Measurements from ENCODE around the gene PARM1.
"Not testable (repeated sequence)": the region's sequence is repeated elsewhere in the genome, so short reads cannot be mapped to it uniquely, and the experiment has no call there.

Gene PARM1

DNA sequence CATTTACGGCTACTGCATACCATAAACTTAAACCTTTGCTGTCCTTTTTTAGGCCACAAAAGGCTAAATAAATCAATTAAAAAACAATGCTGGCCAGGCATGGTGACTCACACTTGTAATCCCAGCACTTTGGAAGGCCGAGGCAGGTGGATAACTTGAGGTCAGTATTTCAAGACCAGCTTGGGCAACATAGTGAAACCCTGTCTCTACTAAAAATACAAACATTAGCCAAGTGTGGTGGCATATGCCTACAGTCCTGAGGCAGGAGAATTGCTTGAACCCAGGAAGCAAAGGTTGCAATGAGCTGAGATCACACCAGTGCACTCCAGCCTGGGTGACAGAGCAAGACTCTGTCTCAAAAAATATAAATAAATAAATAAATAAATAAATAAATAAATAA is 61.5 kb downstream of the PARM1 start:
- DNase-seq, result not testable (repeated sequence)

DNA sequence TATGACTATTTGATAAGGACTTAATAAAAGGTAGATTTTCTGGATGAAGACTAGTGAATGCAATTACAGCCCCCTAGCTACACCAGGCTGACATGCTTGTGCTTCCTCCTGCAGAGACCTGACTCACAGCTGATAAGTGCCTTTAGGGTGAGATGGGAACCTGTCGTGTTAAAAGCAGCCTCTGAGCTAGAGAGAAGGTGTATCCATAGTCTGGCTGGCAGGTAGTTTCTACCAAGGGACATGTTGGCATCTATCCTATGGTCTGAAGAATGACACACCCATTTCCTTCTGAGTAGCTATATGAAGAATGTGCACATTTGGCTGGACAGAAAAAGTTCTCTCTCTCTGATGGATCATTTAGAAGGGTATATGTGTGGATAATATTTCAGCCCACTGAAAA is 64.1 kb downstream of the PARM1 start:
- no peak for DNase-seq

DNA sequence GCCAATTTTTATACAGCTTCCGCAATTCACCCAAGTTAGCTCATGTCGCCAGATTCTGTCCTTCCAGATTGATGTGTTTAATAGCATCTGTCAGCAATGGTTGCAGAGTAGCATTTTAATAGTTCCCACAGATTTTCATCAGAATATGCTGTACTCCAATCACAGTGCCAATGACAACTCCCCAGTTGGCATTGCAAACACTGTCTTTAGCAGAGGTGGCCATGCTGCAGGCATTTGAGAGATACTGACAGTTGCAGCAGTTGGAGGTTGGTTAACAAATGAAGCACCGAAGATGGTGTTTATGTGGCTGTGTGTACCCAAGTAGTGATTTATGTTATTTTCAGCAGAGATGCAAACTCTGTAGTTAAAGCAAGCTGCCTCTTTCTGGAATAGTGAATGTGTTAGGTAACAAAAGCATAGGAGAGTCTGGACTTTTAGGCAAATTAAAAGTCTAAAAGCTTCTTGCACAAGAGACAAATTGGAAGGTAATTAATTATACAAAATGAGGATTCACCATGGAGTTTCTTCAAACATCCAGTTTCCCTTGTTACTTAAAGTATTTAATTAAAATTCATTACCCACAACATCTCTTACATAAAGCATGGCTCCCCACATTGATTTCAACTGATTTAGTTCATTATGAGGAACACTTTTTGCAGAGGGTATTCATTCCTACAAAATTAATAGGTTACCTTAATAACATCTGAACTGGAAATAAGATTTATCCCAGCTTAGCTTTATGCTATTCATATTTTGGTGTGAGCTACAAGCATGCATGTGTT is 65.2 kb downstream of the PARM1 start:
- DNase-seq, result no peak

DNA sequence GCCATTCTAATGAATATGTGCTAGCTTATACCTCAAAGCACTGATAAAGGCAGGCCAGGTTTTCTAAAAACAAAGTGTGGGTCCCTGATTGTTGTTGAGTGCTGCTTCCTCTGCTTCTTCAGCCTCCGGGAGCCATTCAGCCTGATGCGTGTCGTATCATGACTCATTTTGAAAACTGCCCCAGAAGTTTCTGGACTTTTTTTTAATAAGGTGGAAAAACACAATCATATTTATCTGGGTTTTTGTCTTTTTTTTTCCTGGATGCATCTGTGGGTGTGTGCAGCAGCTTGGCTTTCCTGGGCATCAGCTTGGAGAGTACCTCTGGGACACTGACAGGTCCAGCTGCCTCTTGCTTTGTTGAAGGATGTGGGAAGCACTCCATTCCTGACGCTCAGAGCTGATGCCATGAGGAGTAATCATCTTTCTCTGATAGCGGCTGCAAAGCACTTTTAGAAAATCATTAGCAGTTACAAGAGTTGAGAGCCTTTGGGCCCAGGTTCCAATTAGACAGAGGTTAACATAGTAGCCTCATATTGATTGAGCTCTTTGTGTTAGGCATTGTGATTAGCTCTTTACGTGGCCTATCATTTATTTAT is 66.9 kb downstream of the PARM1 start:
- no peak for DNase-seq

DNA sequence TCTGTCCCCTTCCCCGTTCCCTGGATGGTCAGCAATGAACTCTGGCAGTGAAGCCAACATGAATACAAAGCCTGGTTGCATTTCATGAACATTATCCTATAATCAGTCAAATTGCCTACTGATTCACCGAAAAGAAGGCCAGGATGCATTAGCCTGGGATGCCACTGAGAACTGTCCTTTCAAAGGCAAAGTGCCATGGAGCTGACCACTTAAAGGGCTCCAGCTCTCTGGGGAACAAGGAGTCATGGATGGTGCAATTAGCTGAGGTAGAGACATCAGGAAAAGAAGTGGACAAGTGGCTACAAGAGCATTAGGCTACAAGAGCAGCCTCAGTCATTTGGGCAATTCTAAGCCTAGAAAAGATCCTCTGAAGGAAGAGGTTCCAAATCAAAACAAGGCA is 69.0 kb downstream of the PARM1 start:
- no peak for DNase-seq

DNA sequence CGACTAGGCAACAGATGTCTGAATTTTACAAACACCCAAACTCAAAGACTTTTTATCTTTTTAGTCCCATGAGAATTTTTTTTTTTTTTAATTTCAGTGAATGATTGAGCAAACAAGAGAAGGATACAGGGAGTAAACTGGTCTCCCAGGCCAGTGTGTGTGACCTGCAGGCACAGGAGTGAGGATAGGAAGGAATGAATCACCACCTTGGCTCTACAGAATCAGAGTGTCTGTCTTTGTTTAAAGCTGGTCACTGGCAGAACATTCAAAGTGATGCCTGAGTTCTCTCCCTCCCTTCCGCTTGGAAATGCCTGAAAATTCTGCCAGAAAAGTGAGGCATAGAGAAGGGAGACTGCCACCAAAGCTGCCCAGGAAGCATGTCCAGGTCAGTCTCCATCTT is 69.5 kb downstream of the PARM1 start:
- DNase-seq, result no peak

DNA sequence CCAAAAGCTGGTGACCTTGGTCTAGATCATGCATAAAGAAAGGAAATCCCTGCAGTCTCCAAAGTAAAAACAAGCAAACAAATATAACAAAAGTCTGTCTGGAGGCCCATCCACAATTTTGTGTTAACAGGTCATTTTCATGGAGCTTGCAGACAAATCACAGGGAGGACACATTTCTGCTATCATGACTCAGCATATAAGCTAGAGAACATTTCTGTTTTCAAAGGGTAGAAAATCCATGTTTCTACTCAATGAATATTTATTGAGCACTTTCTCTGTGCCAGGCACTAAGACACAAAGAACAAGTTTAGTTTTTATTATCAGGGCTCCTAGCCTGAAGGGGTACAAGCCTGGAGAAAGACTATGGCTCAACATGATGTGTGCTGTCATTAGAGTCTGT is 71.1 kb downstream of the PARM1 start:
- no peak for DNase-seq

DNA sequence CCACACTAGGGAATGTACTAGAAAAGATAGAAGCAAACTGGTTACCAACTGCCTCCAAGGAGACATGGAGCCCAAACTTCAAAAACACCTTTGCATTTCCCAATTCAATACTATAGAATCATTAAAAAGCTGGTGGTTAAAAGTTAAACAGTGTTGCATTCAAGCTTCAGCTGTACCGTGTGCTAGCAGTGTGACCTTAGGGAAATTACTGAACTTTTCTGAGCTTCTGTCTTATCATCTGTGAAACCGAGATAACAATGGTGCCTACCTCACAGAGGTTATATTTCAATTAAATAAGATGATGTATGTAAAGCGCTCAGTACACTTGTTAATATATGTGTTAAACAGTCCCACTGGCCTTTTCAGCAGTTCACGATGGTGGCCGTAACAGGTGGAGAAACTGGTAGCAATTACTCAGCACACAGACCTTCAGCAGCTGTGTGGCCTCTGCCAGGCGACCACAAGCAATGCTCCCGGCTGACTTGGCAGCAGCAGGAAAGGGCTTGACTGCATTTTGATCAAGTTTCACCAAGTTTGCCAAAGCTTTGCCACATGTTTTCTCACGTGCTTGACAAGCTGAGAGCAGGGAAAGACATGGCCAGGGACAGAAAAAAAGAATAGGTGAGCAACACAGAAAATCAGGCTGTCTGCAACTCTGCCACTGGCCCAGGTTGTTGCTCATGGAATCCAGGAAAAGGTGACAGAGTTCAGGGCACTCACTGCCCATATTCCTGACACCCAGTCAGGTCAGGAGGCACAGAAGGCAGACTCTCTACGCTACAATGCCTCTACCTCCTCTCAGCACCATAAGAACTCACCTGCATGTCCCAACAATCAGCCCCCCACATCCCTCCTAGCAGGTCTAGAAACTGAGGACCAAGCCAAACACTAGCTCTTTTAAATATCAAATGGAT is 72.1 kb downstream of the PARM1 start:
- DNase-seq, result no peak

DNA sequence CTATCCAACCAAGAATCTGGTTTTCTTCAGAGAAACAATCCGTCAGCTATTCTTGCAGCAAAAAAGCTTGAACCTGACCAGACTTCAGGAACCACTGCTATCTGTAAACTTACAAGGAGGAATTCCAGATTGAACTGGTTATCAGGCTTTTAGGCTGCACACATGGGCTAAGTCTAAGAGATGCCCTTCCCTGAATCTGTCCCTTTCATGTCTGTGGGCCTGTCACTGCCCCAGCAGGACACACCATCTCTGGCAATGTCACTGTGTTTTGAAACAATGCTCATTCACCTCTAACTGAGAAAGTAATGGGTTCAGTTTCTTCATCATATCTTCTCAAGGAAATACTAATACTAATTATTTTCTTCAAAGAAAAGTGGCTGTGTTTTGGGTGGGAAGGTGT is 72.8 kb downstream of the PARM1 start:
- DNase-seq, result no peak

DNA sequence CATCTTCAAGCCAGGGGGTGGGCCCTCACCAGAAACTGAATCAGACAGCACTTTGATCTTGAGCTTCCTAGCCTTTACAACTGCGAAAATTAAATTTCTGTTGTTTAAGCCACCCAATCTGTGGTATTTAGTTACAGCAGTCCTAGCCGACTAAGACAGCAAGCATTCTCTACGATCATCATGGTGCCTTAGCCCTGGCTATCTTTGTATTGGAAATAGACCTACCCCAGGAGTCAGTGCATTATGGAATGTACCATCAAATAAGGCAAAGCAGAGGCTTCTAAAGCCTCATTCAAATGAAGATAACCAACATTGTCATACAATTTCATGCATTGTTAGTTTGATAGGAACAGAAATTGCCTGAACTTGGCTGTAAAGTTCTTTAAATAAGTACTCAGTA is 75.0 kb downstream of the PARM1 start:
- DNase-seq, result no peak

DNA sequence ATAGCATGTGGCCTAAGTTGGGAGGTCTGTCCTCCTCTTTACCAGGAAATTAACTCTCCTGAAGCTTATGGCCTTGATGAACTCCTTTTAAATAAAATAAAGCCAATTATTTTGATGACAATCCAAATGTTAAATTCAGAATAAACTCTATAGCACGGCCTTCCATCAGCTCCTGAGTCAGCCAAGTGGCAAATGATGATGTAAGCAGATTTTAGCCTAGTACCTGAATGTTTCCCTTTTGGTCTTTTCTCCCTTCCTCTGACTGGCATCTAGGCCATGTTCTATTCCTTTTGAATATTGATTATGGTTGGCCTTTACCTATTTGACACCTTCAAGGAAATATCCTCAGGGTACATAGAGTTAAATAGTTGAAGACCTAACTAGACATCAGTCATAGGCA is 76.2 kb downstream of the PARM1 start:
- no peak for DNase-seq

DNA sequence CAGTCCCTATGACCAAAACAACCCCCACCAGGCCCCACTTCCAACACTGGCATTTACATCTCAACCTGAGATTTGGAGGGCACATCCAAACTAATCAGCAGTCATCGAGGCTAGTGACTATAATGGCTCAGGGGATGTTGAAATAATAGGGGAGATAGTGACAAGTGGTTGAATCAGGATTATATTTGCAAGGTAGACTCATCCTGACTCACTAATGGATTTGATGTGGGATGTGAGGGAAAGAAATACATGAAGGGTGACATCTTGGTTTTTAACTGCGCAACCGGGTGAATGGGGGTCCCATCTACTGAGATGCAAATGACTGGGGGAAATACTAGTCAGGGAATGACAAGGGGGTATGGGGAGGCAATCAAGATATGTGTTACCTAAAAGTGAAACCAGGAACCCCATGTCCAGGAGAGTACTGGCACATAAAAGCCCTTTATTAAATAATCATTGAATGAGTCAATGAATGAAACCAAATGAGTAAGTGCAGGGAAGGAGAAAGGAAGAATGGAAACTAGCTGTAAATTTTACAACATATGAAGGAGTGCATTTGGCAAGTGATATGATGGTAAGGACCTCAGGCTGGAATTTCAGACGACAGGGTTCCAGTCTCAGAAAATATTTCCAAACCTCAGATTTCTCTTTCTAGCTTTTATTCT is 78.3 kb downstream of the PARM1 start:
- DNase-seq, result no peak

DNA sequence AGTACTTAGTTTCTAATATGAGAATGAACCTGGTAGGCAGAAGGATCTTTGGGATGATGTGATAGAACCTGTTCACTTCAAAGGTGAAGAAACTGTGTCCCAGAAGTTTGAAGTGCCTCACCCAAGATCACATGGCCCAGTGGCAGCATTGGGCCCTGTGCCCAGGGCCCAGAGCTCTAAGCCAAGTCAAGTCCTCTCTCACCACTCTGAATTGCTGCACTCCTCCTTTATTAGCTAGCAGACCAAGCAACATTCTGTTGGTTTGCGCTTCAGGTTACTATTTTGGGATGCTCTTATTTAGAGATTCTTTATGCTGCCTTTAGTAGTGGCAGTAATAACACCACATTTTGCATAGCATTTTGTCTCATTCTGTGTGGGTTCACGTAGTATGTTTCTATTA is 82.7 kb downstream of the PARM1 start:
- DNase-seq, result no peak

DNA sequence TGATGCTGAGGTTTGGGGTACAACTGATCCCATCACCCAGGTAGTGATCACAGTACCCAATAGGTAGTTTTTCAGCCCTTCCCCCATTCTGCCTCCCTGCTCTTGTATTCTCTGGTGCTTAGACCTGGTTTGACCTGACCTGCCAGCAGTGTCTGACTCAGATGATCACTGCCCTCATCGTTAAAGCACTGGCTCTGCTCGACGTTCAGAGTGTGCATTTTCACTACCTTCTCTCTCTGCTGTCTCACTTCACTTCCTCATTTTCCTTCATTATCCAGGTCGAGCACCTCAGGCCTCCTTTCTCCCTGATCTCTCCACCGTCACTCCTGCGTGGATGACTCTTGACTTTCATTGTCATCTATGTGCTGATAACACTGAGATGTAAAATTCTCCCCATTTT is 83.6 kb downstream of the PARM1 start:
- no peak for DNase-seq

DNA sequence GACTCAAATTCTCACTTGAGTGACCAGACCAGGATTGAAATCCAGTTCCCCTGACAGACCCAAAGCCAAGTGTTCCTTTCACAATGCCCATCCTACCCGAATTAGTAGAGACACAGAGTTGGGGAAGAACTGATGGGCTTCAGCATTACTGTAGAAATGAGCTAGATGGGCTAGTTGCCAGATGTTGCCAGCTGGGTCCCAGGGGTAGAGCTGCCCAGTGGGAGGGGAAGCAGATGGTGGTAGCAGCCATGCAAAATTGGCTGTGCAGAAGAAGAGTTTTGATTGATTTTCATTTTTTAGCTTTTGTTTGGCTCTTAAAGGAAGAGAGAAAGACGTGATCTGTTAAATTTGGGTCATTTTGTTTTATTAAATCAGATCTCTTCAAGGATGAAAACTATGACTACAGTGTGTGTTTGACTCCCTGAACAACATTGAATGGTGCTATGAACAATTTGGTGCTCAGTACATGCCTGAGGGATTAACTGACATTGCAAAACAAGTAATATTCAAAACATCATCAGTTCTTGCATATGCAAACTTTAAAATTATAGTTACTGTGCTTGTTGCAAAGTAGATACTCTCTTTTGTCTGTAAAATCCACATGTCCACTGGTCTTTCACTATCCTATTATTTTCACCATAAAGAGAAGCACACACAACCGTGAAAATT is 86.0 kb downstream of the PARM1 start:
- DNase-seq, result no peak

DNA sequence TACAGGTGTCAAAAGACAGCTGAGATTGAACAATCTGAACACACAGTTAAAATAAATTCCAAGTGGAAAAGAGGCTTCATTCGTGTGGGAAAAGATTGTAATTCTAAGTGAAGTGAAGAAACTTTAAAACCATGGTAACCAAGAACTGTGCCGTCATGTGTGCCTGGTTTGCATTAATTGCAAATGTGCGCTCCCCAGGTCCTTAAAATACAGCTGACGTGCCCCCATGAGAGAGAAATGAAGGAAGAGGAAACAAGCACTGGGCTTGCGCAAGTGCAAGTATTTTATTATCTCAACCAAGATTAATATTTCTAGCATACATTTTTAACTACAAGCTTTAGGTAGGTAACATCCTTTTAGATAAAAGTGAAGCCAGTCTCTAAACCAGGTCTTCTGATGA is 92.5 kb downstream of the PARM1 start:
- no peak for DNase-seq

DNA sequence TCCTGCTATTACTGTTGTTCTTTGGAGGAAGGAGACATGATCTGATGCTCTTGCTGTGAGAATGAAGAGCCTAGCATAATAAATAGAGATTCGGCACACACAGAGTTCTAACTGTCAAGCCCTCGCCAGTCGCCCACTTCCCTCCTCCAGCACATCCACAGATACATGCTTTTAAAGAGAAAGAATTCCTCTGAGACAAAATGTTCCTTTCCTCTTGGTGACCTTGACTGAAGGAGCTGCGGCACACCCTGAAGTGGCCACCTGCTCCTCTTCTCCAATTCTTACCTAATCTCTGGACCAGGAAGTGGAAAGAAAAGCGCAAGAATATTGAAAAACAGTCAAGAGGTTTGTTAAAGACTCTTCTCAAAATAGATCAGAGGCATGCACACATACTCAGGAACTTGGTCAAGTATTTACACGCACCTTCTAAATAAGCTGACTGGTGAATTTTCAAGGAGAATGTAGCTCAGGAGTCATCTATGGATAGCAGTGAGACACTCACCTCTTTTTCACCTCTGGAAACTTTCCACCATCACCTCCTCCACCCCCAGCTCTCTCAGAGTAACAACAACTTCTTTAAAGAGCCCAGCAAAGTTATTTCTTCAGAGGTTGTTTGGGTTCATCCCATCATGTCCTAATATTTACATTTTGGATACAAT is 95.4 kb downstream of the PARM1 start:
- DNase-seq, result no peak

DNA sequence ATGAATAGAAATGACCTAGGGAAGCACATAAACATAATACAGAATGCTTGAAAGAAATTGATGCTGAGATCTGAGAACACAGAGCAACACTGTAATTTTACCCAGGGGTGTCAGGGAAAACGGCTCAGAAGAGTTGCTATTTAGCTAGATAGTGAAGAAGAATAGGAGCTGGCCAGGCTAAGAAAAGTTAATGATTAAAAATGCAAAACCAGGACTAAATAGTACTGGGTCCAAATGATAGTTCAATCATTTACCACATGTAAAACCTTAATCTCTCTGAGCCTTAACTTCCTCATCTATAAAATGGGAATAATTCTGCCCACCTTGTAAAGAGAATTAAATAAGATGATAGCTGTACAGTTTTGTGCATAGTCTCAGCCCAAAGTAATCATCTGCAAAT is 97.1 kb downstream of the PARM1 start:
- DNase-seq, result no peak

DNA sequence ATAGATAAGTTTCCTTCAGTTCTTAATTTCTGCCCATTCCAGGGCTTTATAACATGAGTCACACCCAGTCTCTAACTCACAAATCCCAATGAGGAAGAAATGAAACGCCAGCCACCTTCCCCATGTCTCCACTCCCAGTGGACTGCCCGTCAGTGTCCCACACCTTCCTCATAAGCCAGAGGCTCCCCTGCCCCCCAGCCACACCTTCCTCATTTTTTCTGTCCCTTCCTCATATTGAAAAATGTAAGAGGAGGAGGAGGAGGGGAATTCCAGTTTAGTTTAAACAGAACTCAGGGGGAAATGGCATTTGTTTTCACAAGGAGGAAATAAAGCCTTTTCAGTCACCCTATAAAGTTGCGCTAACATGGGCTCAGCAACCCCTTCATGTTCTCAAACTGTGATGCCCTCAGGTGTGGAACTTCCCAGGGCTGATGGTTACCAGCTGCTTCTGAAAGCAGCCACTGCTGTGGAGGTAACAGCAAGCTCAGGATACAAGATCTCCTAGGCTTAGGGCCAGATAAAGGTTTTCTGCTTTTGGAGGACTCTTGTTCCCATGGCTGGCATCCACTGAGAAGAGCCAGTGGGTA is 97.8 kb downstream of the PARM1 start:
- DNase-seq, result no peak

DNA sequence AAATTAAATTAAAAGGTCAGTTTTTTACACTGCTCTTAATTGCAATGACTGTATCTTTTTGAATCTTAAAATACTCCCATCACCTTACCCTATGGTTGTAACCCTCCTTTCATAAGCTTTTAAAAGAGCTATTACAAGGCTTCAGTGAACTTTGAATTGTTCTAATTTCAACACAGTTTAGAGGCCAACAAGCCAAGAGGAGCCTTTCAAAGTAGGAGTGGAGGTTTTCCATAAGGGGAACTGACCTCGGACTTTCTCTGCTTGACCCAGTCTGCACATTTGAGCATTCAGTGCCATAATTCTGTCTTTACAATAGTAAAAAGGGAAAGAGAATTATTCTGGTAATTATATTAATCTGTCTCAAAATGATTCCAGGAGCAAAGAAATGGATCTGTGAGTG is 98.9 kb downstream of the PARM1 start:
- DNase-seq, result no peak

DNA sequence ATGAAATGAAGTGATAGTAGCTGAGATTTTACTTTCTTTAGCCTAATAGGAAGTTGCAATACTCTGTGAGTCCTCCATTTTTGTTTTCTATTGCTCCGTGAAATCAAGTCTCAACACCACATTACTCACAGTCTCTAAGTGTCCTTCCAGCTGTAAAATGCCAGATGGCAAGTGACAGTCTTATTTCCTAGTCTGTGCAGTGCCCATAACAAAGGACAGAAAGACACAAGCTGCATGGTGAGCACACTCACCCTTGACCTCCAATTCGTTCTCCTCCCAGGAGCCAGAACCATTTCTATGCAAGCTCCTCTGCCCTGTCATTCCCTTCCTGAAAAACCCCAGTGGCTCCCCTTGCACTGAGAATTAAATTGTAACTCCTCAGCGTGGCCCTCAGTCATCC is 101.6 kb downstream of the PARM1 start:
- no peak for DNase-seq

DNA sequence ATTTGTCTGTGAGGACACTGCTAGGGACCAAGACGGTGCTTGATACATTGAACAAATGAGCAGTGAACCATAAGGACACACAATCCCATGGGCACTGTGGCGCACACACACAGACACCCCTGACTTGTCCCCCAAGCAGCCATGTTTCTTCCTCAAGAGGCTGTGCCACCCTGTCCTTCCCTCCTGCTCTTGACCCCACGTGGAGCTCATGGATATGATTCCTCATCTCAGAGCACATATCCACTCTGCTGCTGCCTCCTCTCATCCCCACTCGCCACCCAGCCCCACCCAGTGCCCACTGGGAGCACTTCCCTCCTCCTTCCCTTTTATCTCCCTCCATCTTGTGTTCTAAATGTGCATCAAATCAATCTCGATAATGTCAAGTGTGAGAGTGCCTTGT is 102.4 kb downstream of the PARM1 start:
- DNase-seq, result no peak
